ENCODE data around the gene ZNF486. TPM values are rescaled to one million over a fixed set of nuclear protein-coding genes. Genes with fewer than 3 reads are reported as not detected.
"Not testable (repeated sequence)": the region's sequence is repeated elsewhere in the genome, so short reads cannot be mapped to it uniquely, and the experiment has no call there.

The ZNF486 gene
- 23.6 TPM for polyA plus RNA-seq (ENCODE audit: insufficient read length)
- long read RNA-seq, donor 1, transcript ZNF486-201 (4 exons, 3,837 nt), result major isoform, 5 of 10 reads
- long read RNA-seq, donor 1, partial matches to known transcripts, result 5 of 10 reads
- long read RNA-seq, donor 1, other reads (novel, unspliced or antisense), result 0 of 10 reads
- long read RNA-seq, donor 2, transcript ZNF486-201 (4 exons, 3,837 nt), result major isoform, 9 of 9 reads
- long read RNA-seq, donor 2, partial matches to known transcripts, result 0 of 9 reads
- long read RNA-seq, donor 2, other reads (novel, unspliced or antisense), result 0 of 9 reads
- long read RNA-seq, donor 3, transcript ZNF486-201 (4 exons, 3,837 nt), result major isoform, 6 of 12 reads
- long read RNA-seq, donor 3, partial matches to known transcripts, result 0 of 12 reads
- long read RNA-seq, donor 3, other reads (novel, unspliced or antisense), result 6 of 12 reads
- long read RNA-seq, donor 4, result 0 reads
- long read RNA-seq, donor 5, transcript ZNF486-201 (4 exons, 3,837 nt), result major isoform, 5 of 7 reads
- long read RNA-seq, donor 5, partial matches to known transcripts, result 0 of 7 reads
- long read RNA-seq, donor 5, other reads (novel, unspliced or antisense), result 0 of 7 reads
- long read RNA-seq, donor 6, transcript ZNF486-201 (4 exons, 3,837 nt), result major isoform, 10 of 11 reads
- long read RNA-seq, donor 6, partial matches to known transcripts, result 0 of 11 reads
- long read RNA-seq, donor 6, other reads (novel, unspliced or antisense), result 0 of 11 reads
- long read RNA-seq, donor 7, transcript ZNF486-201 (4 exons, 3,837 nt), result major isoform, 9 of 10 reads
- long read RNA-seq, donor 7, partial matches to known transcripts, result 0 of 10 reads
- long read RNA-seq, donor 7, other reads (novel, unspliced or antisense), result 0 of 10 reads
- long read RNA-seq, donor 8, partial matches to known transcripts, result 0 of 3 reads
- long read RNA-seq, donor 8, other reads (novel, unspliced or antisense), result 0 of 3 reads

DNA sequence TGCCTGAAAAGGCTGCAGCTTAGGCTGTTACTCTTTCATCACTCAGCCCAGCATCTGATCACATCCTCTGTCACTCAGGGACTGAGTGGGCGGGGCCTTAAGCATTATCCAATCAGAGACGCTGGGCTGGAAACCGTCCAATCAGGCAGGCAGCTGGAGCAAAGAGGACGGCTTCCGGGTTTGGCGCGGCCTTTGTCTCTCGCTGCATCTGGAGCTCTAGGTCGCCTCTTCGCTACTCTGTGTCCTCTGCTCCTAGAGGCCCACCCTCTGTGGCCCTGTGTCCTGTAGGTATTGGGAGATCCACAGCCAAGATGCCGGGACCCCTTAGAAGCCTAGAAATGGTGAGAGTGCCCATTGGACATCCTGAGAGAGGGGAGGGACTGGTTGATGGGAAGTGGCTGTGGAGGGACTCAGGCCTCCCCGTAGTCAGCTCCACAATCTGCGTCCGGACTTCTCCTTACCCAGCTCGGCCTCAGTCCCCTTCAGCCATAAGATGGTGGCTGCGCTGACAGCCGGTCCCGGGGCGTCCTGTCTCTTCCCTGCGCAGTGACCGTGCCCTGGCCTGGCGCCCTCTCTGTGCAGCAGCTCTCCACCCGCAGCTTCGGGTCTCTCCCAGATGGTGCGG lies at the start of gene ZNF486:
Gene ZNF486, plus strand, starts transcription at position 195 of the 625 bp plus-strand sequence. Its CDS starts 117 bp downstream, at position 312.
- peak; percentile 96 for DNase-seq

DNA sequence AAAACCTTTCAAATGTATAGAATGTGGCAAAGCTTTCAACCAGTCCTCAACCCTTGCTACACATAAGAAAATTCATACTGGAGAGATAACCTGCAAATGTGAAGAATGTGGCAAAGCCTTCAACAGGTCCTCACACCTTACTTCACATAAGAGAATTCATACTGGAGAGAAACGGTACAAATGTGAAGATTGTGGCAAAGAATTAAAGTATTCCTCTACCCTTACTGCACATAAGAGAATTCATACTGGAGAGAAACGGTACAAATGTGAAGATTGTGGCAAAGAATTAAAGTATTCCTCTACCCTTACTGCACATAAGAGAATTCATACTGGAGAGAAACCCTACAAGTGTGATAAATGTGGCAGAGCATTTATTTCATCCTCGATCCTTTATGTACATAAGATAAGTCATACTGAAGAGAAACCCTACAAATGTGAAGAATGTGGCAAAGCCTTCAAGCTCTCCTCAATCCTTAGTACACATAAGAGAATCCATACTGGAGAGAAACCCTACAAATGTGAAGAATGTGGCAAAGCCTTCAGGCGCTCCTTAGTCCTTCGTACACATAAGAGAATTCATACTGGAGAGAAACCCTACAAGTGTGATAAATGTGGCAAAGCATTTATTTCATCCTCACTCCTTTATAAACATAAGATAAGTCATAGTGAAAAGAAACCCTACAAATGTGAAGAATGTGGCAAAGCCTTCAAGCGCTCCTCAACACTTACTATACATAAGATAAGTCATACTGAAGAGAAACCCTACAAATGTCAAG lies 48.8 kb upstream of the ZNF486 start:
- DNase-seq, result not testable (repeated sequence)

DNA sequence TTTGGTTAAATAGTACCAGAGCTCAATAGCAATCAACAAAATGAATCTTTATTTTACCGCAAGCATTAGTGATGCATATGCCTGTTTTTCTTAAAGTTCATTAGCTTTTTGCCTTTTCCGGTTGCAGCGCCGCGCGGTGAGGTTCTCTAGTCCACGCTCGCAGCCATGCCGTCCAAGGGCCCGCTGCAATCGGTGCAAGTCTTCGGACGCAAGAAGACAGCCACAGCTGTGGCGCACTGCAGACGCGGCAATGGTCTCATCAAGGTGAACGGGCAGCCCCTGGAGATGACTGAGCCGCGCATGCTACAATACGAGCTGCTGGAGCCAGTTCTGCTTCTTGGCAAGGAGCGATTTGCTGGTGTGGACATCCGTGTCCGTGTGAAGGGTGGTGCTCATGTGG lies 42.1 kb upstream of the ZNF486 start:
- no peak for DNase-seq

DNA sequence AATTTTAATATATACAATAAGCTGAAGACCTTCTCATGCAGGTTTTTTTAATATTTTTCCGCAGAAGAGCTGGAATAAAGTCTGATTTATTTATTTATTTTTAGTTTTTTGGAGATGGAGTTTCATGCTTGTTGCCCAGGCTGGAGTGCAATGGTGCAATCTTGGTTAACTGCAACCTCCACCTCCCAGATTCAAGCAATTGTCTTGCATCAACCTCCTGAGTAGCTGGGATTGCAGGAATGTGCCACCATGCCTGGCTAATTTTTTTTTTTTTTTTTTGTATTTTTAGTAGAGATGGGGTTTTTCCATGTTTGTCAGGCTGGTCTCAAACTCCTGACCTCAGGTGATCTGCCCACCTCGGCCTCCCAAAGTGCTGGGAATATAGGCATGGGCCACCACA lies 34.1 kb upstream of the ZNF486 start:
- not testable (repeated sequence) for DNase-seq

DNA sequence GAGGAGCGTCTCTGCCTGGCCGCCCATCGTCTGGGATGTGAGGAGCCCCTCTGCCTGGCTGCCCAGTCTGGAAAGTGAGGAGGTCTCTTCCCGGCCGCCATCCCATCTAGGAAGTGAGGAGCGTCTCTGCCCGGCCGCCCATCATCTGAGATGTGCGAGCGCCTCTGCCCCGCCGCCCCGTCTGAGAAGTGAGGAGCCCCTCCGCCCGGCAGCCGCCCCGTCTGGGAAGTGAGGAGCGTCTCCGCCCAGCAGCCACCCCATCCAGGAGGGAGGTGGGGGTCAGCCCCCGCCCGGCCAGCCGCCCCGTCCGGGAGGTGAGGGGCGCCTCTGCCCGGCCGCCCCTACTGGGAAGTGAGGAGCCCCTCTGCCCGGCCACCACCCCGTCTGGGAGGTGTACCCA lies 29.3 kb upstream of the ZNF486 start:
- DNase-seq, result not testable (repeated sequence)

DNA sequence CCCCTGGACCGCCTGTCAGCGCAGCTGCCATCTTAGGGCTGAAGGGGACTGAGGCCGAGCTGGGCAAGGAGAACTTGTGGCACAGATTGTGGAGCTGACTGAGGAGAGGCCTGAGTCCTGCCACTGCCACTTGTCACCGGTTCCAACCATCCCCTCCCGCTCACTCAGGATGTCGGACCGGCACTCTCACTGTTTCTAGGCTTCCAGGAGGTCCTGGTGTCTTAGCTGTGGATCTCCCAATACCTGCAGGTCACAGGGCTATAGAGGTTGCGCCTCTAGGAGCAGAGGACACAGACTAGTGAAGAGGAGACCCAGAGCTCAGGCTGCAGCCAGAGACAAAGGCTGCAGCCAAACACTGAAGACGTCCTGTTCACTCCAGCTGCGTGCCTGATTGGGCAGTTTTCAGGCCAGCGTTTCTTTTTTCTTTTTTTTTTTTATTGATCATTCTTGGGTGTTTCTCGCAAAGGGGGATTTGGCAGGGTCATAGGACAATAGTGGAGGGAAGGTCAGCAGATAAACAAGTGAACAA lies 15.3 kb upstream of the ZNF486 start:
- DNase-seq, result no peak

DNA sequence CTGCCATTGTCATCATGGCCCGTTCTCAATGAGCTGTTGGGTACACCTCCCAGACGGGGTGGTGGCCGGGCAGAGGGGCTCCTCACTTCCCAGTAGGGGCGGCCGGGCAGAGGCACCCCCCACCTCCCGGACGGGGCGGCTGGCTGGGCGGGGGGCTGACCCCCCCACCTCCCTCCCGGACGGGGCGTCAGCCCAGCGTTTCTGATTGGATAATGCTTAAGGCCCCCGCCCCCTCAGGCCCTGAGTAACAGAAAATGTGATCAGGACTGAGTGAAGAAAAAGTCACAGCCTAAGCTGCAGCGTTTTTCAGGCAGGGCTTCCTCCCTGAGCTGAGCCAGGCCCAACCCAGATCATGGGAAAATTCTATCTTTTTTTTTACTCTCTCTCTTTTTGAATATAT lies 14.5 kb upstream of the ZNF486 start:
- not testable (repeated sequence) for DNase-seq

DNA sequence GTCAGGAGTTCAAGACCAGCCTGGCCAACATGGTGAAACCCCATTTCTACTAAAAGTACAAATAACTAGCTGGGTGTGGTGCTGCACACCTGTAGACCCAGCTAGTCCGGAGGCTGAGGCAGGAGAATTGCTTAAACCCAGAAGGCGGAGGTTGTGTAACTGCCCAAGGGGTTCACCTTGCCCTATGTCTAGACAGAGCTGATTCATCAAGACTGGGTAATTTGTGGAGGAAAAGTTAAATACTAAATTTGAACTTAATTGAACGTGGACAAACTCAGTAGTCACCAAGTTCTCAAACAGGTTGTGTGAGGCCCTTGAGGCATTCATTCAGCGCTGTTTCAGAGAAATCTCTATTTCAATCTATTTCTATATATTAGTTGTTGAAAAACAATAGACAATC lies 13.7 kb upstream of the ZNF486 start:
- DNase-seq, result no peak

DNA sequence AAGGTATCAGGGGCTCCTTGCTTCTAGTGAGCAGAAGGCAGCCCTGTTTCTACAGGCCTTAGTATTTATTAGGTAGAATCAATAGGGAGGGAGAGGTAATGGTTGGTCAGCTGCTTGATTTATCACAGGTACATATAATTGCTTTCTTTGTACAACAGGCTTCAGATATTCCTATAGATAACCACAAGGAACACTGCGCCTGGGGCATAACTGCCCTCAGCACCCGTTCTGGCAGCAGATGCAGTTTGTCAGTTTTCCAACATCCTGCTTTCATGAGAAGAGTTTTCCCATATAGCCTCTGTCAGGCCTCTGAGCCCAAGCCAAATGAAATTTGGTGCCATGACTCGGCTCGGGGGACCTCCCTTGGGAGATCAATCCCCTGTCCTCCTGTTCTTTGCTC lies 12.4 kb upstream of the ZNF486 start:
- DNase-seq, result no peak

DNA sequence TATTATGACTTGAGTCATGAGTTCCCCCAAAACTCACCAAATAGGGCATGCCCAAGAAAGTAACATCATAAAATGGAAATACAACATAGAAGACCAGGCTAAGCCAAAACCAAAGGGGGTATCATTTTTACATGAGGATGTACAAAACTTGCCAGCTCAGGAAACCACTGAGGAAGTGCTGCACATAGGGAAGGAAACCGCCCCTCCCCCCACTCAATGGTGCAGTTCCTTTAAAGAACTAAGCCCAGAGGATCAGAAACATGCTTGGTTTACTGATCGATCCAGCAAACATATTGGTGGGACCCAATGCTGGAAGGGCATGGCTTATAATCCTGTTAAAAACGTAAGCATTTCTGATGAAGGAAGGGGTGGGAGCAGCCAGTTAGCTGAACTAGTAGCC lies 4.2 kb upstream of the ZNF486 start:
- DNase-seq, result no peak

DNA sequence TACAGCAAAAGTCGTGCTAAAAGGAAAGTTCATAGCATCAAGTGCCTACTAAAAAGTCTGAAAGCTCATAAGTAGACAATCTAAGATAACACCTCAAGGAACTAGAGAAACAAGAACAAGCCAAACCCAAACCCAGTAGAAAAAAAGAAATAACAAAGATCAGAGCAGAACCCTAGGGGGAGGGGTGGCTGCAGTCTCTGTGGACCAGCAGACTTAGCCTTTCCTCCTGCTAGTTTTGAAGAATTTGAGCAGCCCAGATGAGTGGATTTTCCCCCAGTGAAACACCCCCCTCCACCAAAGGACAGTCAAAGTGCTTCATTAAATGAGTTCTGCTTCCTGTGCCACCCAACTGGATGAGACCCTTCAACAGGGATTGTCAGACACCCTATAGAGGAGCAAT lies 2.6 kb upstream of the ZNF486 start:
- DNase-seq, result no peak

DNA sequence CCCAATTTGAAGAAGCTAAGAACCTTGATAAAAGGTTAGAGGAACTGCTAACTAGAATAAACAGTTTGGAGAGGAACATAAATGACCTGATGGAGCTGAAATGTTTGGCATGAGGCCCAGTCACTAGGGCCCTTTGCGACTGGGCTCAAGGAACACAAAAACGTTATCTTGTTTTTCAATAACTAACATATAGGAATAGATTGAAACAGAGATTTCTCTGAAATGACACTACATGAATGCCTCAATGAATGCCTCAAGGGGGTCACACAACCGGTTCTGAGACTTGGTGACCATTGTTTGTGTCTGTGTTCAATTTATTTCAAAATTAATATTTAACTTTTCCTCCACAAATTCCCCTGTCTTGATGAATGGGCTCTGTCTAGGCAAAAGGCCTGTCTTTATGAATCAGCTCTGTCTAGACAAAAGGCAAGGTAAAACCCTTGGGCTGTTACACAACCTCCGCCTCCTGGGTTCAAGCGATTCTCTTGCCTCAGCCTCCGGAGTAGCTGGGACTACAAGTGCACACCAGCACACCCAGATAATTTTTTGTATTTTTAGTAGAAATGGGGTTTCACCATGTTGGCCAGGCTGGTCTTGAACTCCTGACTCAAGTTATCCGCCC lies 932 bp upstream of the ZNF486 start:
- DNase-seq, result no peak

DNA sequence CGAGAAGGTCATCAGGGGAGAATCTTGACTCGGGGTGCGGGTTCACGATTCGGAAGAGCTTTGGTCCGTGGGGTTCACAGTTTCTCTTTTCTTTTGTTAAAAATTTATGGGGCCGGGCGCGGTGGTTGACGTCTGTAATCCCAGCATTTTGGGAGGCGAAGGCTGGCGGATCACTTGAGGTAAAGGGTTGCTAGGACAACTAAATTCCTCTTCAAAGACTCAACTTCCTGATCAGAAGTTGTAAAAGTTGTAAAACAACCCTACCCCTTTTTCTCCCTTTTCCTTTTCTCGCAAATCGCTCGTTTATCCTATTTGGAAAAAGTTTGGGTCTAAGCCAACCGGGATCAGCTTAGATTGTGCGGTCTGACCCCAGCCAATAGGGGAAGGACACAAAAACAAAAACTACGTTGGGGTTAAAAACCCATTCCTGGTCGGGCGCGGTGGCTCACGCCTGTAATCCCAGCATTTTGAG lies 673 bp downstream of the ZNF486 start:
- no peak for DNase-seq

DNA sequence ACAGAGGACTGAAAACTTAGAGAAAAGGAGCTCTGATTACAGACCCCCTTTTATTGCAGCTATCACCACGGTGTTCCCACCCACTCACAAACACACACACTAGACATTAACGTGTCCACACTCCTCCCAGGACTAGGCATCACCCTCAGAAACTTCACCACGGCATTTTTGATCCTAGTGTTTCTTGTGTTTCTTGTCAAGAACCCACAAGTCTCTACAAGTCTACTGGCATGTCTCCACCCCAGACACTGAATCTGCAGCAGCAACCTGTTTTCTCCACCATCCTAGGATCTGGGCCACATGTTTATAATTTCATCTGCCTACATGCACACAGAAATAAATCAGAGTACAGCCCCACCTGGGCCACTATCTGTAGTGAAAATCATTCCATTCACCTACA lies 4.3 kb downstream of the ZNF486 start:
- DNase-seq, result no peak

DNA sequence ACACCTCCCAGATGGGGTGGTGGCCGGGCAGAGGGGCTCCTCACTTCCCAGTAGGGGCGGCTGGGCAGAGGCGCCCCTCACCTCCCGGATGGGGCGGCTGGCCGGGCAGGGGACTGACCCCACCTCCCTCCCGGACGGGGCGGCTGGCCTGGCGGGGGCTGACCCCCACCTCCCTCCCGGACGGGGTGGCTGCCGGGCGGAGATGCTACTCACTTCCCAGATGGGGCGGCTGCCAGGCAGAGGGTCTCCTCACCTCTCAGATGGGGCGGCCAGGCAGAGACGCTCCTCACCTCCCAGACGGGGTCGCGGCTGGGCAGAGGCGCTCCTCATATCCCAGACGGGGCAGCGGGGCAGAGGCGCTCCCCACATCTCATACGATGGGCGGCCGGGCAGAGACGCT lies 8.8 kb downstream of the ZNF486 start:
- not testable (repeated sequence) for DNase-seq

DNA sequence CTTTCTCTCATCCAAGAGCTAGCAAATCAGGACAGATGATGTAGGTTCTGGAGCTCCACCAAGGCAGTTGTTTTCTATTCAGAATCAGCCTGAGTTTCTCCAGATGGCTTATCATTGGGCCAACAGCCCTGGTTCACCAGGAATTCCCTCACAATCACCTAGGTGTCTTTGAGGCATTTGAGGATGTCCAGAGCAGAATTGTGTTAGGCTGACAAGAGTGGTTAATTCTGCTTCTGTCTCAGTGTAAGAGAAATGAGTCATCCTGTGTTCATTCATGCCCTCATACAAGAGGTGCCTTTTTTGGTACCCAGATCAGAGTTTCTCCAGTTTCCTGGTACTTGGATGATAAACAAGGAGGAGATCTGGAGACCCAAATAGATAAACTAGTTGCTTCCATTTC lies 12.9 kb downstream of the ZNF486 start:
- DNase-seq, result not testable (repeated sequence)

DNA sequence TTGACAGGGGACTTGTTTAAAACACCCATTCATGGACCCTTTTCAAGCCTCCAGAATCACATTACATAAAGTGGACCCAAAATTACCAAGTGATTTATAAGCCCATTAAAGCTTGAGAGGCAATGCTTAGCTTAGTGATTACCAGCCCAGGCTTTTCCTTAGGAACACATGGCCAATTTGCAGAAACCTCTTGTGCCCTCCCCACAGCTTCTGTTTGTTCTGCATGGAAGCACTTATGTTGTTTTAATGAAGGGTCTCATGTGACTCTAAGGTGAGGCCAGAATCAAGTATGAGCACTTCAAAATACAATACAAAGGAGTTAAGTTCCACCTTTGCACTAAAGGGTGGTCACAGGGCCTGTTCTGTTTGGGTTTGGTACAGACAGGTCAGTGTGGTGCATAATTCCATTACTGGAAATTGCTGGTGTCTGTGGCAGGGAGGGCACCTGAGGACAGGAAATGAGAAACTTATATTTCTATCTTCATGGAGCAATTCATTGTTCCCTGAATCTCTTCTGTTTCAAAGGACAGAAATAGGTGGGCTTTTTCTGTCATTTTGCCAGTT lies 15.3 kb downstream of the ZNF486 start:
- DNase-seq, result peak; percentile 46

DNA sequence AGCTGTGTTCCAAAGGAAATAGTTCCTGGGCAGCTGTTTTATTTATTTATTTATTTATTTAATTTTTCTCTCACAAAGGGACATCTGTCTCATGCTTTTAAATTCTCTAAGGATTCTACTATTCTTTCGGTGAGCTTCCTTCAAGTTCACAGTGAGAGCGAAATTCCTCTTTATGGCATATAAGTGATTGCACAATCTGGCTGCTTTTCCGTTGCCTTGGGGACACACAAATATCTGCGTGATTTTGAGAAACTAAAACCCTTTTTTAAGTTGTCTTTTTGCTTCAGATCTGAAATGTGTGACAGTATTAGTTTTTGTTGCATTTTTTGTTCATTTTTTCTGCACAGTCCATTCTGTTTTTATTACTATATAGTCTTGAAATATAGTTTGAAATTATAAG lies 19.2 kb downstream of the ZNF486 start:
- no peak for DNase-seq

DNA sequence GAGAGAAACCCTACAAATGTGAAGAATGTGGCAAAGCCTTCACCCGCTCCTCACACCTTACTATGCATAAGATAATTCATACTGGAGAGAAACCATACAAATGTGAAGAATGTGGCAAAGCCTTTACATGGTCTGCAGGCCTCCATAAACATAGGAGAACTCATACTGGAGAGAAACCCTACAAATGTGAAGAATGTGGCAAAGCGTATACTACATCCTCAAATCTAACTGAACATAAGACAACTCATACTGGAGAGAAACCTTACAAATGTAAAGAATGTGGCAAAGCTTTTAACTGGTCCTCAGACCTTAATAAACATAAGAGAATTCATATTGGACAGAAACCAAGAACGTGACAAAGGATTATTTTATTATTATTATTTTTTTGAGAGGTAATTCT lies 30.7 kb downstream of the ZNF486 start:
- DNase-seq, result no peak

DNA sequence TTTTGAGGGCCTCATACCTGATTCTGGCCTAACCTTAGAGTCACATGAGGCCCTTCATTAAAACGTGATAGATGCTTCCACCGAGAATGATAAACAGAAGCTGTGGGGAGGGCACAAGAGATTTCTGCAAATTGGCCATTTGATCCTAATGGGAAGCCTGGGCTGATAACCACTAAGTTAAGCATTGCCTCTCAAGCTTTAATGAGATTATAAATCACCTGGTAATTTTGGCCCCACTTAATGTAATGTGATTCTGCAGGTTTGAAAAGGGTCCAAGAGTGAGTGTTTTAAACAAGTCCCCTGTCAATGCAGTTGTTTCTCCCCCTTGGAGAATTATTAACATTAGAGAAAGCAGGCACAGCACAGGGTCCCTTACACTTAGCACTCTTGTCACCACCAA lies 42.0 kb downstream of the ZNF486 start:
- peak; percentile 45 for DNase-seq
